SHP77 treated with DMSO at 0.1 percent for 48 hours (cell line): Measurements from ENCODE around the gene FOXS1.

ENCODE experiments used
- DNase-seq: peaks from one replicate; lab custom pipeline; 2025; lab: John Stamatoyannopoulos, UW

FOXS1 gene

DNA sequence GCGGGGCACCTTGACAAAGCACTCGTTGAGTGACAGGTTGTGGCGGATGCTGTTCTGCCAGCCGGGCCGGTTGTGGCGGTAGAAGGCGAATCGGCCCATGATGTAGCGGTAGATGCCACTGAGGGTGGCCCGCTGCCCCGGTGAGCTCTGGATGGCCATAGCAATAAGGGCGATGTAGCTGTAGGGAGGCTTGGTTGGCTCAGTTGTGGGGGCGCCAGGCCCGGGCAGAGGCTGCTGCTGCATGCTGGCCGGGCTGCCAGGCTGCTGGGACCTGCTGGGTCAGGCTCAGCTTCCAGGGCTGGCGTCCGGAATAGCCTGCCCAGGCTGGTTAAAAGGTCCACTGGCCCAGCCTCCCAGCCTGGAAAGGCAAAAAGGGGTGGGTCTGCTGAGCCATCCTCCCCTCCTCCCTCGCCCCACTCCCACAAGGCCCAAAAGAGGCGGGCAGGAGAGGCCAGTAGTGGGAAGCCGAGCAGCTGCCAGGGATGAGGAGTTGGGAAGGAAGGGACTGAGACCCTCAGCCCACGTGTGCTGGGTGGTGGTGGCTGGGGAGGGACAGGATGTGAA is at the start of gene FOXS1:
TSS of gene FOXS1 (minus strand) at position 305 of the 564 bp plus-strand sequence. CDS start at position 243, 62 bp downstream.
- no peak for DNase-seq

DNA sequence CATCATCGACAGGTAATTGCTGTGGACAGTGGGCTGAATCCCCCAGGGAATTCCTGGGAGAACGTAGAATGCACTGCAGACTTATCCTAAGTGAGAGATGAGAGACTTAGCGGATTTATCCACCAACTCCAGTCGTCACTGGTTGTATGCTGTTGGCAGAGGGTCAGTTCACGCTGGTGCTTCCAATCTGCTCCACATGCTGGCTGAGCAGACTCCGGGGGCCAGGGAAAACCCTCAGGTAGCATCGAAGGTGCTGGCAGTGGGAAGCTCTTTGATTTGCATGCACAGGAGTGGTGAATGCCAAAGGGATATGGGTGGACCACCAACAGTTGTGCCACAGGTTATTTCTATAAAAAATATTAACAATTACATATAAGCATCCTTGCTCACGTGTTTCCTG is 45.2 kb upstream of the FOXS1 start:
- no peak for DNase-seq

DNA sequence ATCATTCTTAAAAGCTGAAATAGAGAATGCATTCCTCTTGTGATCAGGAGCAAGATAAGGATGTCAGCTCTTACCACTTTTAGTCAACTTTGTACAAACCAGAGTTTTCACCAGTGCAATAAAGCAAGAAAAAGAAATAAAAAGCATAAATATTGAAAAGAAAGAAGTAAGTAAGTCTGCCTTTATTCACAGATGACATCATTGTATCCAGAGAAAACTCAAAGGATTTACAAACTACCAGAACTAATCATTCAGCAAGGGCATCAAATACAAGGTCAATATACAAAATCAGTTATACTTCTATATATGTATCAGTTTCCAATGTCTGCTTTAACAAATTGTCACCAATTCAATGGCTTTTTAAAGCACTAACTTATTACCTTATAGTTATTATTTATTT is 38.4 kb upstream of the FOXS1 start:
- DNase-seq, result no peak

DNA sequence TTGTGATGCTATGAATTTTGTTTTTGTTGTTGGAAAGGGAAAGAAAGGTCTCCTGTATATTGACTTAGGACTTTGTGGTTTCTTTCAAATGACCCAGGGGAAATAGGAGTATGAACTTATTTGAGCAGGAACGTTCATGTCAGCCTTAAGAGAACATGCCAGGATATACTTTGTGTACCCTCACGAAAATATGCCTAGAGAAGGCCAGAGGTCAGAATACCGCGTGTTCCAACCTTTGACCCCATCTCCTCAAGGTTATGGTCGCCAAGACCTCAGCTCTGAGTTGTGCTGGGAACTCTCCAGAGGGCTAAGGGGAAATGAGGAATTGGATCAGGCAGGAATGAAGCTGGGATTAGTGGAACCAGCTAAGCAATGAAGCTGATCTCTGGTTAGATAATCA is 36.5 kb upstream of the FOXS1 start:
- no peak for DNase-seq

DNA sequence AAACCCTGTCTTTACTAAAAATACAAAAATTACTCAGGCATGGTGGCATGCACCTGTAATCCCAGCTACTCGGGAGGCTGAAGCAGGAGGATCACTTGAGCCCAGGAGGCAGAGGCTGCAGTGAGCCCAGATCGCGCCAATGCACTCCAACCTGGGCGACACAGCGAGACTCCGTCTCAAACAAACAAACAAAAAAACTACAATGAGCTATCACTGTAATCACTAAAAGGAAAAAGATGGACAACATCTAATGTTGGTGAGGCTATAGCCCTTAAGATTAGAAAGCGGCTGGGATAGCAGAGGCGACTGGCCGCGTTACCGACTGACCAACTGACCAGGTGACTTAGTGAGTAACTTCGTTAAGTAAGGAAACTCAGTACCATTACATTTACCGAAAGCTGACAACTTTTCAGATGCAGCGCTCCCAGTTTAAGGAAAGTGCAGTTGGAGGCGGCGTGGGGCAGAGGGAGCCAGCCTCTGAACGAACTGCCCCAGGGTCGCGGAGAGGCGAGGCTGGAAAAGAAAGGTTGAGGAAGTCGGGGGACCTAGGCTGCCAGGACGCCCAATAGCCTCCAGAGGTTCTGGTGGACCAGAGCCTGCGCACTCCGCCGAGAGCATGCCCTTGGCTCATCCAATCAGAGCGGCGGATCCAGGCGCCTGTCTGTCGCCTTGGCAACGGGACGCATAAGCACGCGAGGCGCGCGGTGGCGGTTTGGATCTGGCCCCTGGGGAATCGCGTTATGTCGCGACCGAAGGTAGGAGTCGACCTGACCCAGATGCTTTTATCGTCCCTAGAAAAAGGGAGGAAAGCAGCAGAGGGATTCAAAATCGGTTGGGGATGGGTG is 34.0 kb upstream of the FOXS1 start:
- peak; percentile 84 for DNase-seq

DNA sequence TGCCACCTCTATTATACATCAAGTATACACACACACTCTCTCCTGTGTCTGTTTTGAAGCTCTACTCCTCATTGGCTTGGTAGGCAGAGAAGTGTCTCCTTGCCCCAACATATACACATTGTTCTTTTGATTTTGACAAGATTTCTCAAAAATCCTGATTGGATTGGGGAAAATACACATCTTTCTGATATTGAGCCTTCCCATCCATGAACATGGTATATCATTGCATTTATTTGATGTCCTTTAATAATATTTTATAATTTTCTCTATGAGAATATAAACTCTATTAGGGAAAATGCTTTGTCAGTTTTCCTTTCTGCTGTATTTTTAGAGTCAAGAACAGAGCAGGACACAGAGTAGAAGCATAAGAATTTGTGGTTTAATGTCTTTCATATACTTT is 32.3 kb upstream of the FOXS1 start:
- DNase-seq, result no peak

DNA sequence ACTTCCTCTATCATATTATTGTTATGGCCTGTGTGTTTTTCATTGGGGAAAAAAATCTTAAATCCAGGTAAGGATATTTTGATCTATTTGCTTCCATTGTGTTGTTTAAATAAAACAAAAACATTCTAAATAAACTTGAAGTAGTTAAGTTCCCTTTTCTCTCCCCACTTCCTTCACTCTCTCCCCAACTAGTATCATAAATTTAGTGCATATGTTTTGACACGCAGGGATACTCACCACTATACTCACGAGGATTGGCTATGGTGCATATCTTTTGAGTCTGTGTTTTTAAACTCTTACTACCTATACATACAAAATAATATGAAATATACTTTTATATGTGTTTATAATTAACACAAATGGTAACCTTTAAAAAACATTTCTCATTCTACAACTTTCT is 30.3 kb upstream of the FOXS1 start:
- no peak for DNase-seq

DNA sequence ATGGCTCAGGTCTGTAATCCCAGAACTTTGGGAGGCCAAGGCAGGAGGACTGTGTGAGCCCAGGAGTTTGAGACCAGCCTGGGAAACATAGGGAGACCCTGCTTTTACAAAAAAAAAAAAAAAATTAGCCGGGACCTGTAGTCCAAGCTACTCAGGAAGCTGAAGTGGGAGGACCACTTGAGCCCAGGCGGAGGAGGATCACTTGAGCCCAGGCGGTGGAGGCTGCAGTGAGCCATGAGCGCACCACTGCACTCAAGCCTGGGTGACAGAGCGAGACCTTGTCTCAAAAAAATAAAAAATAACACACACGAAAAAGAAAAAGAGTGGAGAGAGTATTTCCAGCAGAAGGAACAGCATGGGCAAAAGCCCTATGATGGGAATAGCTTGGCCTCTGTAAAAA is 27.0 kb upstream of the FOXS1 start:
- no peak for DNase-seq

DNA sequence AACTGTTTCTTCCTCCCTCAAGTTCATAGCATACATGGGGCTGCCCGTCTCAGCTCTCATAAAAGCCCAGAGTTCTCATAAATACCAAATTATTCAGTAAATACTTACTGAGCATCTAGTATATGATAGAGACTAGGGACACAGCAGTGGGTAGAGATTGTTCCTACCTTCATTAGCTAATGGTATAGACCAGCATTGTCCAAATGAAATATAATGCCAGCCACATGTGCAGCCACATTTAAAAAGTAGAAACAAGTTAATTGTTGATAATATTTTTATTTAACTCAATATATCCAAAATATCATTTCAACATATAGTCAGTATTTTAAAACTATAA is 26.2 kb upstream of the FOXS1 start:
- no peak for DNase-seq

DNA sequence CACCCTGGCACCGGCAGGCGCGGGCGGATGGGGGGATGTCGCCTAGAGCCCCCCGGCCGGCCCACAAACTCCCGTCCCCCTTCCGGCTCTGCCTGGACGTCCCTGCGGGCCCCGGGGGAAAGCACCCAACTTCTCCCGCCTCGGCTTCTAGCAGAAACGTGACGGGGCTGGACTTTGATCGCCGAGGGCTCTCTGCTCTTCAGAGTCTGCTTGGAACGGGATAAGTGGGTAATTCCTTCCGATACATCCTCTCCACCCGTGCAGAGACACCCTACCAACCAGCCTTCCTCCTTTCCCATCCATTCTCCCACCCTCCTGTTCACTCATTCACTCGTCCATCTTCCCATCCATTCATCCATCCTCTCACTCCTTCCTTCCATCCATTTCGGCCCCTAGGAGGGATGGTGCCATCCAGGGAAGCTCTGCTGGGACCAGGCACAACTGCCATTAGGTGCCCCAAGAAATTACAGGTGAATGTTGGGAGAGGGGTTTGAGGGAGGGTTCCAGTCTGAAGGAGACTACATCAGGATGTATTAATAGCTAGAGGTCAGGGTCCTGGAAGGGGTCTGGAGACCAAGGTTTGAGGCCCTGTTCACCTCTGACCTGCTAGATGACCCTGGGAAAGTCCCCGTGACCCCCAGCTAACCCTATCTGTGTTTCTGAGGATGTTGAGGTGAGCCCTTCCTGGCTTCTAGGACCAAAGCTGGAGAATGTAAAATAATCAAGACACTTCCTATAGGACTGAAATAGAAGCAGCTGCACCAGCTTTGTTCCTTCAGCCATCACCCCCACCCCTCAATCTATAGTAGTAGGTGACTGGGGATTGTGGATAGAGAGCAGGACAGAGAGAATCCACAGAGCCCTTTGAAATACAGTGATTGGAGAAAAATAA is 25.6 kb upstream of the FOXS1 start:
- no peak for DNase-seq

DNA sequence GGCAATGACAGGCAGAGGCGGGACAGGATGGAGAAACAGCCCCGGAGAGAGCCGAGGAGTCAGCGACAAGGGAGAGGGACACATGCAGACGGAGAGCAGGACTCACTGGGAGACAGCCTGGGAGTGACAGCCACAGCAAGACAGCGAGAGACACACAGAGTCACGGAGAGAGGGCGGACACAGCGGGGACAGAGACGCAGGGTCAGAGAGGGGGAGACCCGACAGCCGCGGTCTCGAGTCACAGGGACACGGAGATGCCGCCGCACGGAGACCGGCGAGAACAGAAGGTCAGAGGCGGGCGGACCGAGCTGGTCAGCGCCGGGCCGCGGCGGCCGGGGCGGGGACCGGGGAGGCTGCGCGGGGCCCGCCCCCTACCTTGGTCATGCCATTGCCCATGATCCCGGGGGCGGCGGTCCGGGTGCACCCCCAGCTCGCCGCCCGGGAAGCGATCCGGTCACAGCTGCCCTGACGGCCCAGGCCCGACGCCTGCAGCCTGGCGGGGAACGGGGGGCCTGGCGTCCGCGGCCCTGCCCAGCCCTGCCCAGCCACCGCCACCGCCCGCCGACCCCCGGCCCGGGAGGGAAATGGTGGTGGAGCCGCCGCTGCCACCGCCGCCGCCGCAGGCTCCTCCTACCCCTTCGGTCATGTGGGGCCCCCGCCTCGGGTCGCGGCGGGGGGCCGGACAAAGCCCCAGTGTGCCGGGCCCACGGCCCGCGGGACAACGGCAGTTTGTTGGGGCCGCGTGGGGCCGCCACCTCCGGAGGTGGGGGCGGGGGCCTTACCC is 24.7 kb upstream of the FOXS1 start, which contains the start of the genes DUSP15 and TTLL9:
TSS of gene DUSP15 (minus strand) at position 586 of the 784 bp plus-strand sequence. CDS start at position 396, 190 bp downstream.
TSS of gene TTLL9 (plus strand) at position 693 of the 784 bp plus-strand sequence. CDS start 493 bp downstream, outside the sequence.
- DNase-seq, result no peak

DNA sequence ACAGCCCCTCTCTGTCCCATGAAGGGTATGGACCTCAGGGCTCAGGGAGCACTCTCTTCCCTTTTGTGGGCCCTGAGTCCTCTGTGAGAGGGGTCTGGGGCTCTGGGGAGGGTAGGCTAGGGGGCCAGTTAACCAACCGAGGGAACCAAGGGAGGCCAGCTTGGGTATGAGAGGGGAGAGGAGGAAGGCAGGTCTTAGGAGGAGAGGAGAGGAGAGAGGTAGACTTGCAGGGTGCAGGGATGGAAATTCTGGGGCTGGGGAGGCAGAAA is 24.2 kb upstream of the FOXS1 start:
- DNase-seq, result no peak

DNA sequence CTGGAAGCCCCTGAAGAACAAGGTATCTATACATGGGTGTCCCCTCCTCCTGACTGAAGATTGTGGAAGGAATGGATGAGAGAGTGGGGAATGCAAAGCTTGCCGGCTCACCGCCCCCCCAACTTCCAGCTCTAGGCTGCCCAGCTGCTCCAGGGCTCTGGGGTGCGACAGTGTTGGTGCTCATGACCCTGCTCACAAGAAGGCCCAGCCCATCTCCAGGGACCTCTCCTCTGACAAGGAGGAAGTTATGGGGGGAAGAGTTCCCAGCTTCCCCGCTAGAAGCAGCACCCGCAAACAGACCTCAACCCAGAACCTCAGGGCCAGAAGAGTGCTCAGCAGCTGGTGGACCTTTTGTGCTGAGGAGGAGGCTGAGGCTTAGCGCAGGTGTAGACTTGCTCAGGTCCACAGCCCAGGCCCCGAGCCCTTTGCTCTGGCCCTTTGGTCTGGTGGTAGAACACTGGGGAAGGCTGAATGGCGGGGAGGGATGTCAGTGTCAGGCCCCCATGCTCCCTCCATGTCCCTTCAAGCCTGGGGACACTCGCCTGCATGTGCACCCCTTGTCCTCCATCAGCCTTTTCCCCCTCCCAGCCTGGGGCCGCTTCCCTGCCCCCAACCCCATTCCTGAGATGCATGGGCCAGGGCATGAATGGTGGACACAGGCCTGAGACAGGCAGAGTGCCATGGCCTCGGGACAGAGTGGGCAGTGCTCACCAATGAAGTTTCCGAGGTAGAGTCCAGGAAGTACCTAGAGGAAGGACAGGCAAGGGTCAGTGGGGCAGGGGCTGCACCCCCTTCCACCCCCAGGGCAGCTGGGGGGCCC is 23.7 kb upstream of the FOXS1 start:
- no peak for DNase-seq

DNA sequence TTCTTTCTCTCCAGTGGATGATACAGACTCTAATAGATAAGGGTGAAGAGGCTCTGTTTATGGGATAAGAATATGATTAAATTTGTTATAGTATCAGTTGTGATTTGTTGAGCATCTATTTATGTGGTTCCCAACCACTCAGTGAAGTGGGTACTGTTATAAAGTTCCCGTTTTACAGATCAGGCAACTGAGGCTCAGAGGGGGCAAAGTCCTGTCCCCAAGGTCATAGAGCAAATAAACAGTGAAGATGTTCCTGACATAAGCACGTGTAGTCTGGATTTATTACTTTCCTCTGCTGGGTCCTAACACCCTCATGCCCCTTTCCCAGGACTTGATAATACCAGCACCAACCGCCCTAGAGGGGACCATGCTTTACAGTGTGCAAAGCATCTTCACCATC is 20.8 kb upstream of the FOXS1 start:
- no peak for DNase-seq

DNA sequence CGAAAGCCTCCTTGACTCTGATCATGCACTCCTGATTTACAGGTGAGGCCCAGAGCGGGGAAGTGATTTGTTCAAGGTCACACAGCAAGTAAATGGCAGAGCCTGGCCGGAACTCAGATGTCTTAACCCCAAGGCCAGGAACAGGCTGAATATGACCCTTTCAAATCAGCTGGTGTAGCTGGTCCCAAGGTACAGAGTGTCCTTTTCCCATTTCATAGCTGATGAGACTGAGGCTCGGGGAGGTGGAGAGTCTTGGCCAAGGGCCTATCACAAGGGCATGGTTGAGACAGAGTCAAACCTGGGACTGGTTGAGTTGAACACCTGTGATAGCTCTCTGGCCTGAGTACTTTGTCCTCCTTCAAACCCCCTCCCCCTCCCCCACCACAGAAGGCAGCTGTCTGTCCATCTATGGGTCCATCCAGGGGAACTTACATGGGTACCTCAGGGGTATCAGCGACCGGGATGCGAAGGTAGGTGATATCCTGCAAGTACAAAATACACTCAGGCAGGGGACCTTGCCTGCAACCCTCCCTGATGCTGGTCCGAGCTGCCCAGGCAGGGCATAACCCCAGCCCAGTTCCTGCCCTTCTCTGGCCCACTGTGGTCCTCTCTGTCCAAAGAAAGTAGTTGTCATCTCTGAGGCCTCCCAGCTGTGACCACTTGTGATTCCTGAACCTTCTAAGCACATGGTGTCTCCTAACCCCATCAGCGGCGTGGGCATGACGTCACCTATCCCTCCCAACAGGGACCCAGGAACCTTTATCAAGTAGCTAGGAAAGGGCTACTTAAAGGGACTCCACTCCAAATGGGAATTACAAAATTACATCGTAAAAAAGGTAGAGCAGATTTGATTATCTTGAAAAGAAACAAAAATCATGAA is 19.4 kb upstream of the FOXS1 start:
- DNase-seq, result no peak

DNA sequence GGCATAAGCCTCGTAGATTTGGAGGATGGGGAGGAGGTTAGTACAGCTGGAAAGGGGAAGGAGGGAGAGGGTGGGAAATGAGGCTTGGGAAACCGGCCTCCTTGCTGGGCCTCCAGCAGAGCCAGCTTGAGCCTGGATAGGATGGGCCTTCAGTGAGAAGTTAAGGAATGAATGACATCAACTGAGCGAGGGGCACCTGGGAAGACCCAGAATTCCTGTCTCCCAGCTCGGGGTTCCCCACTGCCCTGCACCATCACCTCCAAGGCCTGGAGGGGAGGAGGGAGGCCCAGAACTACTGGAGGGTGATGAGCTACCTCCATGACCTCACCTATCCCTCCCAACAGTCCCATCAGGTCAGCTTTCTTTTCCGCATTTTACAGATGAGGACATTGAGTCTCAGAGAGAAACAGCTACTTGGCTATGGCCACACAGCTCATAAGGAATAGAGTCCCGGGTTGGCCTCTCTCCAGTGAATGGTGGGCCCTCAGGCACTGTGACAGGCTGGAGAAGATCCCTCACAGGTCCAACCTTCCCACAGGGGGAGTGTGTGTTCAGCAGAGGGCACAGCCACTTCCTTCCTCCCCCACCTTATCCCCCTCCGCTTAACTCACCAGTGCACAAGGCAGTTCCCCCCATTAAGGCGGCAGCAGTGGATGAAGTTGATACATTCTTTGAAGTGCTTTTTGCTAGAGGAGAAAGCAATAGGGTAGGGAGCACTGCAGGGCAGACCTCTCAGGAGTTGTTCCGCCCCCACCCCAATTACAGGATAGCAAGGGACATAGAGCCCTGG is 18.1 kb upstream of the FOXS1 start:
- no peak for DNase-seq

DNA sequence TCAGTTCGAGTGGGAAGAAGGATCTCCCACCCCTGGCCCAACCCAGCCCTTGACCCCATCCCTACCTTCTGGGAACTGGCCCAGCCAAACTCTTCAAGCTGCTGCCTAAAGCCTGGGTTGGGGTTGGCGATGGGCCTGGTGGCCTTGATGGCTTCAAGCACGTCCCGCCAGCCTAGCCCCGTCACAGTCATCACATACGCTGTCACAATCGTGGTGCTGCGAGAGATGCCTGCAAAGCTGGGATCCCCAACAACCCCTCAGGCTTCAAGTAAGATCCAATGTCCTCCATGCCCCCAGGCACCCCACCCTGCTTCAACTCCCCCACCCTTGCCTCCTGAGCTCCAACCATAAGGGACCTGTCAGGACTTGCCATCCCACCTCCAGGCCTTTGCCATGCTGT is 17.1 kb upstream of the FOXS1 start:
- no peak for DNase-seq

DNA sequence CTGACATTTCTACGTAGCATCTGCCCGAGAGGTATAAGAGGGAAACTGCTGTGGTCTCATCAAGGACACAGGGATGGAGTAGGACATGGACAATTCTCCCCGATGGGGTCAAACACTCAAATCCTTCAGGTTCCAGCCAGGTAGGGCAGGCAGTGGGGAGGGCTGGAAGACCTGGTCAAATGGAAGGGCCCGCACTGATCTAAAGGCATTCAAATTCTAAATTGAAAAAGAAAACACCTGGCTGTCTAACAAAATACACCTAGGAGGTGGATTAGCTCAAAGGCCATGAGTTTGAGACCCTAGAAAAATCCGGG is 16.7 kb upstream of the FOXS1 start:
- DNase-seq, result no peak

DNA sequence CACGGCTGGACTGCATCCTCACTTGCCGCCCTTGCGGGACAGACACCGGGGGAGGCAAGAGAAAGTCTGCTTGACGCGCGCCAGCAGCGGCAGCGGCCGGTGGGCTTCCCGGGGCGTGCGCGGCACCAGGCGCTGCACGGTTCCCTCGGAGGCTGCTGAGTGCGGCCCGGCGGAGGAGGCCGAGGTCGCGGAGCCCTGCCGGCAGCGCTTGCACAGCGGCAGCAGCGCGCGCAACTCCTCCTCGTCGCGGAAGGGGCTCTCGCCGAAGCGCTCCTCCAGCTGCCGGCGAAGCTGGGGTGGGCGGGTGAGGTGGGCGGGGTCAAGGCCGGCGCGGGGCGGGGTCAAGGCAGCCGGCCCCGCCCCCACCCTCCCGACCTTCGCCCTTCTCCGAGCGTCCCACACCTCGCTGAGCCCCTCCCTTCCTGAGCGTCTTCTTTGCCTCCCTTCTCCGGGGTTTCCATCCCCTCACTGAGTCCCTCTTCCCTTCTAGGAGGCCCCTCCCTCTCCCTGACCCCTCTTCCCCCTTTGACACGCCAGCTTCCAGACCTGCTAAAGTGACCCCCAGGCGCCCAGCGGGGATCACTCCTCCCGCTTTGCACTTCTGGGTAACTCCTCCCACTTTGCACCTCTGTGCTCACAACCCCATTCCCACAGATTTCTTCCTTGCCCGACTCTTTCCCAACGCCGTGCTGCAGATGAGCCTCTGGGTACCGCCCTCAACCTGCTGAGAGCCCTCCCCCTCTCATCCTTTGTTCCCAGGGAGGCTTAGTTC is 16.2 kb upstream of the FOXS1 start:
- DNase-seq, result peak; percentile 33
